ENCODE data around the gene LRRIQ3. TPM values are rescaled to one million over a fixed set of nuclear protein-coding genes. Genes with fewer than 3 reads are reported as not detected.

Gene LRRIQ3
- total RNA-seq, 1 donor from 2014 or later: 0.99 TPM

- TF ChIP-seq CTCF (conservative IDR thresholded peaks at IDR 0.05): no peak
- no peaks in the 10 kb centered on the region for H3K9me3 Mint-ChIP-seq
Measured at GRCh38 chr1:74107394-74107793, 90.6 kb downstream of the LRRIQ3 start.

GRCh38 chr1:74091371-74091770, 106.6 kb downstream of the LRRIQ3 start:
- no peaks in the 10 kb centered on the region for H3K27me3 Mint-ChIP-seq

More at GRCh38 chr1:74107394-74107793, 90.6 kb downstream of the LRRIQ3 start:
- Mint-ChIP-seq H3K36me3 (no peaks in the 10 kb centered on the region), H3K27ac (no peak overlapping the region), H3K27me3 (no peaks in the 10 kb centered on the region), H3K4me3 (no peak overlapping the region), H3K4me1 (ENCODE audit: unreplicated experiment) (no peaks in the 10 kb centered on the region)
- no peak for DNase-seq (ENCODE audit: extremely low spot score, unreplicated experiment)

GRCh38 chr1:74083128-74083527, 114.8 kb downstream of the LRRIQ3 start:
- Mint-ChIP-seq H3K36me3 (no peaks in the 10 kb centered on the region), H3K27me3 (no peaks in the 10 kb centered on the region), H3K4me3 (no peak overlapping the region), H3K4me1 (ENCODE audit: unreplicated experiment) (no peaks in the 10 kb centered on the region), H3K27ac (no peak overlapping the region), H3K9me3 (no peaks in the 10 kb centered on the region)
- DNase-seq (ENCODE audit: extremely low spot score, unreplicated experiment): no peak
- no peak for TF ChIP-seq CTCF (conservative IDR thresholded peaks at IDR 0.05)

More at GRCh38 chr1:74091371-74091770, 106.6 kb downstream of the LRRIQ3 start:
- no peak for TF ChIP-seq CTCF (conservative IDR thresholded peaks at IDR 0.05)
- Mint-ChIP-seq H3K4me3 (no peak overlapping the region), H3K27ac (no peak overlapping the region), H3K4me1 (ENCODE audit: unreplicated experiment) (no peaks in the 10 kb centered on the region), H3K9me3 (peaks cover 8% of the 10 kb centered on the region), H3K36me3 (no peaks in the 10 kb centered on the region)
- no peak for DNase-seq (ENCODE audit: extremely low spot score, unreplicated experiment)

- Mint-ChIP-seq H3K4me1 (ENCODE audit: unreplicated experiment) (no peaks in the 10 kb centered on the region), H3K9me3 (no peaks in the 10 kb centered on the region)
Measured at GRCh38 chr1:74065081-74065480, 132.9 kb downstream of the LRRIQ3 start.

GRCh38 chr1:74057719-74058118, 140.3 kb downstream of the LRRIQ3 start:
- H3K27me3 Mint-ChIP-seq: peaks cover 2% of the 10 kb centered on the region
- no peak for TF ChIP-seq CTCF (conservative IDR thresholded peaks at IDR 0.05)
- no peaks in the 10 kb centered on the region for H3K9me3 Mint-ChIP-seq
- no peaks in the 10 kb centered on the region for H3K4me1 Mint-ChIP-seq (ENCODE audit: unreplicated experiment)
- no peaks in the 10 kb centered on the region for H3K36me3 Mint-ChIP-seq
- no peak overlapping the region for H3K27ac Mint-ChIP-seq
- H3K4me3 Mint-ChIP-seq: no peak overlapping the region
- no peak for DNase-seq (ENCODE audit: extremely low spot score, unreplicated experiment)

More at GRCh38 chr1:74065081-74065480, 132.9 kb downstream of the LRRIQ3 start:
- no peak for TF ChIP-seq CTCF (conservative IDR thresholded peaks at IDR 0.05)
- Mint-ChIP-seq H3K4me3 (no peak overlapping the region), H3K27ac (no peak overlapping the region), H3K36me3 (no peaks in the 10 kb centered on the region), H3K27me3 (no peaks in the 10 kb centered on the region)
- no peak for DNase-seq (ENCODE audit: extremely low spot score, unreplicated experiment)

GRCh38 chr1:74053407-74053806, 144.6 kb downstream of the LRRIQ3 start:
- Mint-ChIP-seq H3K4me3 (no peak overlapping the region), H3K27me3 (peaks cover 2% of the 10 kb centered on the region), H3K9me3 (no peaks in the 10 kb centered on the region), H3K27ac (no peak overlapping the region), H3K36me3 (no peaks in the 10 kb centered on the region), H3K4me1 (ENCODE audit: unreplicated experiment) (no peaks in the 10 kb centered on the region)
- no peak for TF ChIP-seq CTCF (conservative IDR thresholded peaks at IDR 0.05)
- no peak for DNase-seq (ENCODE audit: extremely low spot score, unreplicated experiment)

Measured in type B pancreatic cell (in vitro differentiated cells).